ENCODE measurements around the gene CENPA. TPM values are rescaled to one million over a fixed set of nuclear protein-coding genes. Genes with fewer than 3 reads are reported as not detected.

The CENPA gene
- total and polyA plus RNA-seq, 10 donors, result 0.80 to 7.3 (median 4.0) TPM; not detected in 1

- TF ChIP-seq POLR2AphosphoS5 (IDR thresholded peaks at IDR 0.05), result peak in 2 of 3 donors; percentile 26 to 32
- TF ChIP-seq POLR2A (IDR thresholded peaks at IDR 0.05), result no peak
- H3K4me1 ChIP-seq, result peaks cover 3 to 40% (median 18%) of the 10 kb centered on the region in 6 donors
- peaks cover 0 to 38% (median 29%) of the 10 kb centered on the region in 6 donors for H3K36me3 ChIP-seq
- no peaks in the 10 kb centered on the region for H3K9me3 ChIP-seq
- no peak overlapping the region for H3K27ac ChIP-seq
- 85 to 94% (median 89%) methylated on average over 12 of the region's 12 CpGs for WGBS, 5 donors
- no peak for DNase-seq
- H3K27me3 ChIP-seq (replicated peaks in 1 of 7), result no peaks in the 10 kb centered on the region
- intact Hi-C loops (cut with DNase I; ENCODE audit: low total_unique reads), result no loop called here
- H3K4me3 ChIP-seq, result no peak overlapping the region
Observed at GRCh38 chr2:26782876-26783704, 2.8 kb upstream of the CENPA start.

- H3K4me3 ChIP-seq, result peak overlapping the region in 4 of 8 donors; percentile 89 to 97 (median 92)
- no peak for DNase-seq
- intact Hi-C loops (cut with DNase I; ENCODE audit: low total_unique reads), result no loop called here
- peaks cover 0 to 22% (median 13%) of the 10 kb centered on the region in 6 donors for H3K36me3 ChIP-seq
- WGBS, 5 donors, result 93 to 96% (median 95%) methylated on average over 19 of the region's 19 CpGs
- H3K4me1 ChIP-seq, result peaks cover 3 to 43% (median 18%) of the 10 kb centered on the region in 6 donors
- TF ChIP-seq POLR2A (IDR thresholded peaks at IDR 0.05) (no peak), POLR2AphosphoS5 (IDR thresholded peaks at IDR 0.05) (peak; percentile 28 to 42 (median 42))
- H3K27me3 ChIP-seq (replicated peaks in 1 of 7), result no peaks in the 10 kb centered on the region
- H3K9me3 ChIP-seq, result no peaks in the 10 kb centered on the region
- peak overlapping the region in 2 of 8 donors; percentile 74 for H3K27ac ChIP-seq
Observed at GRCh38 chr2:26784570-26785234, 1.2 kb upstream of the CENPA start.

DNA sequence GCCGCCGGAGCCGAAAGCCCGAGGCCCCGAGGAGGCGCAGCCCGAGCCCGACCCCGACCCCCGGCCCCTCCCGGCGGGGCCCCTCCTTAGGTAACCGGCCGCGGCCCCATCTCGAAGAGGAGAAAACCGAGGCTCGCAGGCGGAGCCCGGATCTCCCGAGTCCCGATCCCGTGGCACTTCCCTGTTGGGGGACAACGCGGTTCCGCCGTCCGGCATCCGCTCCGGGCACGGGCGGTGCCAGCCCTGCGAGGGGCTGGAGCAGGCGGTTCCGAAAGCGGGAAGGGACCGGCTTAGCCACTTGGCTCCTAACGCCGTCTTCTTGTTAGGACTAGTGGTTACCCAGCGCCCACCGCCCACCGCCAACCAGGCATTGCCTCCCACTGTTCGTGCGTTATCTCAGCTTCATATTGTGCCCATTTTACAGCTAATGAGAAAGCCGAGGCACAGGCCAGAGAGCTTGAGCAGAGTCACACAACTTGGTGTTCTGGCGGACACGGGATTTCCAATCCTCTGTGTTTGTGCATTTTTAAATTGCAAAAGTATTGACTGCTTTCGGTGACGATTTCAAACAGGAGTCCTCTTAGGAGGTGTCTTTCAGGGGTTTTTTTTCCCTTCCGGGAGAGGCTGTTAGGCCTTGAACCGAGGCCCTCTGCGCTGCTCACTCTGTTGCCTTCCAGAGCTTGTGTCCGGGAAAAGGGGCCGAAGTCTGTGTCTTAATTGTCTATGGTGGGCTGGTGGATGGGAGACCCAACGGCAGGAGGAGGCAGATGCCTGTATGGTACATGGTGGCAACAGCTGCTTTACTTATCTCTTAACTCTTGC, 562 bp downstream of the CENPA start:
- peaks cover 0 to 9% (median 0%) of the 10 kb centered on the region in 8 donors for H3K9me3 ChIP-seq
- peaks cover 3 to 33% (median 18%) of the 10 kb centered on the region in 6 donors for H3K4me1 ChIP-seq
- DNase-seq, result peak; percentile 59
- intact Hi-C loops (cut with DNase I; ENCODE audit: low total_unique reads), result no loop called here
- peaks cover 0 to 6% (median 0%) of the 10 kb centered on the region in 6 donors for H3K36me3 ChIP-seq
- H3K27me3 ChIP-seq (replicated peaks in 1 of 7), result no peaks in the 10 kb centered on the region
- H3K4me3 ChIP-seq, result peak overlapping the region; percentile 76 to 97 (median 90)
- H3K27ac ChIP-seq, result peak overlapping the region in 4 of 8 donors; percentile 8 to 74 (median 68)
- TF ChIP-seq POLR2A (IDR thresholded peaks at IDR 0.05) (no peak), POLR2AphosphoS5 (IDR thresholded peaks at IDR 0.05) (no peak), CTCF (IDR thresholded peaks at IDR 0.05 in 8 of 11, conservative IDR thresholded peaks at IDR 0.05 in 3 of 11) (no peak)
- 4 to 7% (median 5%) methylated on average over 44 to 55 of the region's 55 CpGs for WGBS, 5 donors

GRCh38 chr2:26792720-26793119, 6.9 kb downstream of the CENPA start:
- DNase-seq, result no peak
- intact Hi-C loops (cut with DNase I; ENCODE audit: low total_unique reads), result no loop called here
- H3K27me3 ChIP-seq (replicated peaks in 1 of 7), result no peaks in the 10 kb centered on the region
- H3K9me3 ChIP-seq, result peaks cover 0 to 12% (median 0%) of the 10 kb centered on the region in 8 donors
- TF ChIP-seq POLR2AphosphoS5 (IDR thresholded peaks at IDR 0.05), result no peak
- TF ChIP-seq POLR2A (IDR thresholded peaks at IDR 0.05), result no peak
- no peak for TF ChIP-seq CTCF (IDR thresholded peaks at IDR 0.05 in 8 of 11, conservative IDR thresholded peaks at IDR 0.05 in 3 of 11)
- WGBS, 5 donors, result 81 to 96% (median 90%) methylated on average over 3 of the region's 3 CpGs
- H3K36me3 ChIP-seq, result peaks cover 0 to 36% (median 0%) of the 10 kb centered on the region in 6 donors
- no peak overlapping the region for H3K27ac ChIP-seq
- H3K4me1 ChIP-seq, result peaks cover 0 to 6% (median 0%) of the 10 kb centered on the region in 6 donors
- H3K4me3 ChIP-seq, result no peak overlapping the region
